NCI-H2029 (cell line): ENCODE data around the gene PDCL3.

ENCODE experiments used
- DNase-seq: peaks from one replicate; lab custom pipeline; 2025; lab: John Stamatoyannopoulos, UW

PDCL3 gene

GRCh38 chr2:100611079-100612029 is 48.6 kb downstream of the PDCL3 start:
- no peak for DNase-seq

GRCh38 chr2:100612388-100613000 is 49.7 kb downstream of the PDCL3 start:
- no peak for DNase-seq

- DNase-seq: no peak
Observed at GRCh38 chr2:100613719-100614118, 50.9 kb downstream of the PDCL3 start.

GRCh38 chr2:100614455-100615000 is 51.7 kb downstream of the PDCL3 start:
- DNase-seq: no peak

GRCh38 chr2:100615471-100615870 is 52.7 kb downstream of the PDCL3 start:
- DNase-seq: no peak

GRCh38 chr2:100615886-100616285 is 53.1 kb downstream of the PDCL3 start:
- DNase-seq: no peak

GRCh38 chr2:100616841-100617390 is 54.1 kb downstream of the PDCL3 start:
- DNase-seq: no peak

GRCh38 chr2:100619951-100620350 is 57.2 kb downstream of the PDCL3 start:
- no peak for DNase-seq

- no peak for DNase-seq
Observed at GRCh38 chr2:100620481-100620880, 57.7 kb downstream of the PDCL3 start.

GRCh38 chr2:100621371-100621951 is 58.7 kb downstream of the PDCL3 start:
- no peak for DNase-seq

GRCh38 chr2:100623033-100623715 is 60.4 kb downstream of the PDCL3 start:
- no peak for DNase-seq

GRCh38 chr2:100623930-100624329 is 61.1 kb downstream of the PDCL3 start:
- no peak for DNase-seq

GRCh38 chr2:100624536-100624935 is 61.7 kb downstream of the PDCL3 start:
- DNase-seq: no peak

GRCh38 chr2:100625717-100626116 is 62.9 kb downstream of the PDCL3 start:
- DNase-seq: no peak
